A673 (cell line): Measurements from ENCODE around the gene QKI. TPM values are rescaled to one million over a fixed set of nuclear protein-coding genes. Genes with fewer than 3 reads are reported as not detected.
"Not testable (repeated sequence)": the region's sequence is repeated elsewhere in the genome, so short reads cannot be mapped to it uniquely, and the experiment has no call there.

Source experiments
- BruUV-seq: library from RNA; stranded (reverse); fragments of 400-500 nt; replicated peaks from 2 replicates; lab custom pipeline; 2021; lab: Mats Ljungman, UMichigan
- CTCF ChIA-PET: fragments of 300-600 bp; sonication (Branson Sonifier 250); formaldehyde crosslinking; loops from one replicate; lab custom pipeline; 2022; ENCODE audit warnings: antibody characterized with exemption; lab: Charles Lee
- POLR2A ChIA-PET: fragments of 300-600 bp; sonication (Branson Sonifier 250); formaldehyde crosslinking; loops from one replicate; lab custom pipeline; 2022; ENCODE audit warnings: antibody characterized with exemption; ENCODE audit not compliant: low non-redundant PET; lab: Charles Lee
- DNase-seq: peaks from one replicate; pipeline ENCODE4 v3.0.0-alpha.2; 2015; ENCODE audit warnings: low spot score
- H3K27ac ChIP-seq: fragments of 200-600 bp; sonication (generic); 2 replicates; pipeline ENCODE4 v1.5.1; 2016; ENCODE audit warnings: mixed run types, low read depth, mild to moderate bottlenecking, mixed read lengths, antibody characterized with exemption, low read length; ENCODE audit not compliant: poor library complexity, severe bottlenecking
- H3K27me3 ChIP-seq: fragments of 200-600 bp; sonication (generic); replicated peaks from 2 replicates; pipeline ENCODE4 v1.6.1; 2017; ENCODE audit warnings: mixed run types, low read depth, mild to moderate bottlenecking, mixed read lengths, antibody characterized with exemption, low read length; ENCODE audit not compliant: insufficient read depth, poor library complexity
- H3K36me3 ChIP-seq: fragments of 200-600 bp; sonication (generic); 2 replicates; pipeline ENCODE4 v1.6.1; 2016; ENCODE audit warnings: mixed run types, mild to moderate bottlenecking, mixed read lengths, antibody characterized with exemption, low read length; ENCODE audit not compliant: insufficient read depth, poor library complexity, severe bottlenecking
- H3K4me1 ChIP-seq: fragments of 200-600 bp; sonication (generic); 2 replicates; pipeline ENCODE4 v1.6.1; 2017; ENCODE audit warnings: mixed run types, mild to moderate bottlenecking, mixed read lengths, antibody characterized with exemption, low read length; ENCODE audit not compliant: insufficient read depth, poor library complexity, severe bottlenecking
- H3K4me3 ChIP-seq: fragments of 200-600 bp; sonication (generic); 2 replicates; pipeline ENCODE4 v1.5.1; 2016; ENCODE audit warnings: low read depth, mixed run types, mild to moderate bottlenecking, mixed read lengths, low read length; ENCODE audit not compliant: poor library complexity, severe bottlenecking
- H3K9me3 ChIP-seq: fragments of 200-600 bp; sonication (generic); 2 replicates; pipeline ENCODE4 v1.6.1; 2016; ENCODE audit warnings: mixed run types, low read depth, mild to moderate bottlenecking, mixed read lengths, antibody characterized with exemption, low read length; ENCODE audit not compliant: poor library complexity, severe bottlenecking
- CTCF ChIP-seq: fragments of 300-800, 200-600 bp; sonication (generic); conservative IDR thresholded peaks from 2 replicates; pipeline ENCODE4 v1.5.1; 2017; ENCODE audit warnings: low read depth, mild to moderate bottlenecking, antibody characterized with exemption, low read length, moderate library complexity, mixed read lengths
- EZH2 ChIP-seq: fragments of 200-600 bp; sonication (generic); IDR thresholded peaks from 2 replicates; pipeline ENCODE4 v1.6.1; 2017; ENCODE audit warnings: borderline replicate concordance, low read depth, mild to moderate bottlenecking, mixed read lengths, antibody characterized with exemption, low read length; ENCODE audit not compliant: poor library complexity, severe bottlenecking
- intact Hi-C: fragments of 100-400 bp; cut with micrococcal nuclease; formaldehyde crosslinking; loops from one replicate; pipeline ENCODE4 v1.10.0; 2022; ENCODE audit not compliant: unreplicated experiment
- total RNA-seq: library from RNA; stranded (reverse); gene quantifications from 2 replicates; pipeline ENCODE4 v1.2.3, GENCODE V29; 2021

QKI gene
- total RNA-seq, 1 experiment from 2014 or later = 128 TPM

- ChIA-PET CTCF (no interaction called here), POLR2A (no interaction called here)
- intact Hi-C loops = no loop called here
- Histone ChIP-seq H3K27ac (no peak overlapping the region), H3K36me3 (no peaks in the 10 kb centered on the region), H3K4me3 (no peak overlapping the region), H3K9me3 (no peaks in the 10 kb centered on the region), H3K27me3 (no peaks in the 10 kb centered on the region), H3K4me1 (peaks cover 42% of the 10 kb centered on the region)
- no peak for DNase-seq
- TF ChIP-seq CTCF (no peak), EZH2 (no peak)
- no TSS peak for BruUV-seq
Observed at GRCh38 chr6:163432300-163432699, 17.8 kb downstream of the QKI start.

- H3K4me3 ChIP-seq, CTCF ChIA-PET, H3K36me3 ChIP-seq, H3K27ac ChIP-seq, H3K9me3 ChIP-seq, intact Hi-C loops, DNase-seq, H3K27me3 ChIP-seq, BruUV-seq, POLR2A ChIA-PET: not testable (repeated sequence)
- peaks cover 33% of the 10 kb centered on the region for H3K4me1 ChIP-seq
Observed at GRCh38 chr6:163433486-163433885, 19.0 kb downstream of the QKI start.

DNA sequence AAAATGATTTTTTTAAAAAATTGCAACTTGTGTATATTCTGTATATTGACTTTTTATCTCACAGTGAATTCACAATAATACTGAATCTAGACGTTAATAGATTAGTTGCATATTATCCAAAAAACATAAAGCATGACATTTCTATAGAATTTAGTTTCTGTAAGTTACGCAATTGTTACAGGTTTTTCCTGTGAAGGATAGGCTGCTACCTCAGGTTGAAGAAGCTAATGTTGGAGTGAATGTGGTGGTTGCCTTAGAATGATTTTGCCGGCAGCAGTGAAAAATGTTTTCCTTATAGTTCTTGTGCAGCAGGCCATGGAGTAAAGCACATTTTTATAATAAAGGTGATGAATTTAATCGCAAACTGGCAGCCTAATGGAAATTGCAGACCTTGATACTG, 20.5 kb downstream of the QKI start:
- POLR2A ChIA-PET = no interaction called here
- intact Hi-C loops = no loop called here
- no peak for TF ChIP-seq EZH2
- no peak for TF ChIP-seq CTCF
- no peaks in the 10 kb centered on the region for H3K36me3 ChIP-seq
- CTCF ChIA-PET = no interaction called here
- no peaks in the 10 kb centered on the region for H3K9me3 ChIP-seq
- H3K4me1 ChIP-seq = peaks cover 18% of the 10 kb centered on the region
- no TSS peak for BruUV-seq
- no peak overlapping the region for H3K27ac ChIP-seq
- DNase-seq = no peak
- no peak overlapping the region for H3K4me3 ChIP-seq
- H3K27me3 ChIP-seq = no peaks in the 10 kb centered on the region

- Histone ChIP-seq H3K9me3 (no peaks in the 10 kb centered on the region), H3K4me1 (peaks cover 5% of the 10 kb centered on the region), H3K36me3 (no peaks in the 10 kb centered on the region), H3K4me3 (no peak overlapping the region), H3K27me3 (no peaks in the 10 kb centered on the region), H3K27ac (no peak overlapping the region)
- ChIA-PET POLR2A (no interaction called here), CTCF (interaction anchor here (0.7 kb wide), 1 partner anchor 17 kb away, joined by 7 read pairs; no protein-coding TSS in a partner anchor)
- no TSS peak for BruUV-seq
- DNase-seq = no peak
- intact Hi-C loops = no loop called here
- TF ChIP-seq CTCF = no peak
- no peak for TF ChIP-seq EZH2
Observed at GRCh38 chr6:163436843-163437242, 22.3 kb downstream of the QKI start.
